Activated B cell treated with CpG ODN at 0.5 μM for 24 hours (primary cell): ENCODE measurements around the gene GGT6. TPM values are rescaled to one million over a fixed set of nuclear protein-coding genes. Genes with fewer than 3 reads are reported as not detected.

Source experiments
- ATAC-seq: fragments of 200-7000 bp; cut with Tn5 transposase; one replicate; pipeline ENCODE4 v1.10.0; 2021; ENCODE audit warnings: low read depth, mild to moderate bottlenecking, moderate library complexity
- CTCF ChIA-PET: fragments of 350-600 bp; sonication (Branson Sonifier 250); formaldehyde crosslinking; loops from one replicate; lab custom pipeline; 2021; ENCODE audit warnings: antibody characterized with exemption; lab: Charles Lee
- POLR2A ChIA-PET: fragments of 350-600 bp; sonication (Branson Sonifier 250); formaldehyde crosslinking; loops from one replicate; lab custom pipeline; 2021; ENCODE audit warnings: antibody characterized with exemption; lab: Charles Lee
- DNase-seq: peaks from one replicate; pipeline ENCODE4 v3.0.0; 2022
- H3K27ac Mint-ChIP-seq: one replicate; pipeline ENCODE4 v1.8.0; 2020; ENCODE audit warnings: mixed read lengths
- H3K27me3 Mint-ChIP-seq: one replicate; pipeline ENCODE4 v1.8.0; 2021; ENCODE audit warnings: mixed read lengths
- H3K36me3 Mint-ChIP-seq: one replicate; pipeline ENCODE4 v1.8.0; 2021; ENCODE audit warnings: low read depth, mixed read lengths
- H3K4me1 Mint-ChIP-seq: one replicate; pipeline ENCODE4 v1.8.0; 2021; ENCODE audit warnings: mixed read lengths
- H3K4me3 Mint-ChIP-seq: one replicate; pipeline ENCODE4 v1.8.0; 2020; ENCODE audit warnings: mild to moderate bottlenecking, mixed read lengths
- H3K9me3 Mint-ChIP-seq: one replicate; pipeline ENCODE4 v1.8.0; 2020; ENCODE audit warnings: mixed read lengths
- intact Hi-C: fragments of 100-400 bp; cut with micrococcal nuclease; formaldehyde crosslinking; loops from one replicate; pipeline ENCODE4 v1.15.1; 2024
- total RNA-seq: library from RNA; stranded (reverse); gene quantifications from 2 replicates; pipeline ENCODE4 v1.2.3, GENCODE V29; 2022
- TF ChIP-seq, protein P1 (sequence below): fragments of 200-600 bp; IDR thresholded peaks from one replicate; pipeline ENCODE4 v1.8.0; 2022; ENCODE audit warnings: antibody characterized with exemption, mild to moderate bottlenecking

Gene GGT6
- total RNA-seq, 1 donor from 2014 or later: not detected

DNA sequence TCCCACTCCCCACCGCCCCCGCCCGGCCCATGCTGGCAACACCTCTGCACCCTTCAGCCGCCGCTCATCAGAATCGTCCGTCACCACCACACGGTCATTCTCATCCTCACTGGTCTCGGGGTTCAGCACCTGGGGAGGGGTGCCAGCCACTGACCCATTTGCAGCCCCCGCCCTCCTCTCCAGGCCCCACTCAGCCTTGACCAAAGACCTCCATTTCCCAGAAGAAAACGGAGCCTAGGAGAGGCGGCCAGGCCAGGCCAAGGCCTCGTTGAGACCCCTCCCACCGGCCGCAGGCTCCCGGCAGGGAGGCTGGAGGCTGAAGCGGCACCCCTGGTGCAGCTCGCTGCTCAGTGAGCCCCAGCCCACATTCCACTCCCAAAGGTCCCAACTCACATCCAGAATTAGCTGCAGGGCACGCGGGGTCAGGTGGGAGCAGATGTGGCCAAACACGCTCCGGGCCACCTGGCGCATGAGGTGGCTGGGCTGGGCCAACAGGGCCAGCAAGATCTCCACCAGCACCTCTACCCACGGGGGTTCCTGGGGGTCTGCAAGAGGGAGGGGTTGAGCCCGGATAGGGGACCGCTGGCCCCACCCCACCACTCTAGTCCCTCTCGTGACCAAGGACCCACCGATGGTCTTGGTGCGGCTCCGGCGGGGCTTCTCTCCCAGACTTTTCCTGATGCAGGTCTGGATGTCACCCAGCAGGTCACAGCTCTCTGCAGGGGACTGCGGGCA, 15.0 kb downstream of the GGT6 start:
- H3K4me3 Mint-ChIP-seq: no peak overlapping the region
- H3K36me3 Mint-ChIP-seq: peaks cover 83% of the 10 kb centered on the region
- intact Hi-C loops: no loop called here
- POLR2A ChIA-PET: no interaction called here
- H3K9me3 Mint-ChIP-seq: no peaks in the 10 kb centered on the region
- H3K27me3 Mint-ChIP-seq: no peaks in the 10 kb centered on the region
- ATAC-seq (no peak), DNase-seq (no peak)
- CTCF ChIA-PET: no interaction called here
- no peaks in the 10 kb centered on the region for H3K4me1 Mint-ChIP-seq
- TF ChIP-seq, protein P1, sequence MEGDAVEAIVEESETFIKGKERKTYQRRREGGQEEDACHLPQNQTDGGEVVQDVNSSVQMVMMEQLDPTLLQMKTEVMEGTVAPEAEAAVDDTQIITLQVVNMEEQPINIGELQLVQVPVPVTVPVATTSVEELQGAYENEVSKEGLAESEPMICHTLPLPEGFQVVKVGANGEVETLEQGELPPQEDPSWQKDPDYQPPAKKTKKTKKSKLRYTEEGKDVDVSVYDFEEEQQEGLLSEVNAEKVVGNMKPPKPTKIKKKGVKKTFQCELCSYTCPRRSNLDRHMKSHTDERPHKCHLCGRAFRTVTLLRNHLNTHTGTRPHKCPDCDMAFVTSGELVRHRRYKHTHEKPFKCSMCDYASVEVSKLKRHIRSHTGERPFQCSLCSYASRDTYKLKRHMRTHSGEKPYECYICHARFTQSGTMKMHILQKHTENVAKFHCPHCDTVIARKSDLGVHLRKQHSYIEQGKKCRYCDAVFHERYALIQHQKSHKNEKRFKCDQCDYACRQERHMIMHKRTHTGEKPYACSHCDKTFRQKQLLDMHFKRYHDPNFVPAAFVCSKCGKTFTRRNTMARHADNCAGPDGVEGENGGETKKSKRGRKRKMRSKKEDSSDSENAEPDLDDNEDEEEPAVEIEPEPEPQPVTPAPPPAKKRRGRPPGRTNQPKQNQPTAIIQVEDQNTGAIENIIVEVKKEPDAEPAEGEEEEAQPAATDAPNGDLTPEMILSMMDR: no peak
- no peak overlapping the region for H3K27ac Mint-ChIP-seq

- no peak overlapping the region for H3K4me3 Mint-ChIP-seq
- no peaks in the 10 kb centered on the region for H3K4me1 Mint-ChIP-seq
- peaks cover 79% of the 10 kb centered on the region for H3K36me3 Mint-ChIP-seq
- ATAC-seq (no peak), DNase-seq (no peak)
- H3K27me3 Mint-ChIP-seq: no peaks in the 10 kb centered on the region
- POLR2A ChIA-PET: no interaction called here
- no peaks in the 10 kb centered on the region for H3K9me3 Mint-ChIP-seq
- CTCF ChIA-PET: no interaction called here
- intact Hi-C loops: no loop called here
- no peak overlapping the region for H3K27ac Mint-ChIP-seq
- TF ChIP-seq, protein P1: no peak
Measured at GRCh38 chr17:4544951-4545216, 15.5 kb downstream of the GGT6 start.

DNA sequence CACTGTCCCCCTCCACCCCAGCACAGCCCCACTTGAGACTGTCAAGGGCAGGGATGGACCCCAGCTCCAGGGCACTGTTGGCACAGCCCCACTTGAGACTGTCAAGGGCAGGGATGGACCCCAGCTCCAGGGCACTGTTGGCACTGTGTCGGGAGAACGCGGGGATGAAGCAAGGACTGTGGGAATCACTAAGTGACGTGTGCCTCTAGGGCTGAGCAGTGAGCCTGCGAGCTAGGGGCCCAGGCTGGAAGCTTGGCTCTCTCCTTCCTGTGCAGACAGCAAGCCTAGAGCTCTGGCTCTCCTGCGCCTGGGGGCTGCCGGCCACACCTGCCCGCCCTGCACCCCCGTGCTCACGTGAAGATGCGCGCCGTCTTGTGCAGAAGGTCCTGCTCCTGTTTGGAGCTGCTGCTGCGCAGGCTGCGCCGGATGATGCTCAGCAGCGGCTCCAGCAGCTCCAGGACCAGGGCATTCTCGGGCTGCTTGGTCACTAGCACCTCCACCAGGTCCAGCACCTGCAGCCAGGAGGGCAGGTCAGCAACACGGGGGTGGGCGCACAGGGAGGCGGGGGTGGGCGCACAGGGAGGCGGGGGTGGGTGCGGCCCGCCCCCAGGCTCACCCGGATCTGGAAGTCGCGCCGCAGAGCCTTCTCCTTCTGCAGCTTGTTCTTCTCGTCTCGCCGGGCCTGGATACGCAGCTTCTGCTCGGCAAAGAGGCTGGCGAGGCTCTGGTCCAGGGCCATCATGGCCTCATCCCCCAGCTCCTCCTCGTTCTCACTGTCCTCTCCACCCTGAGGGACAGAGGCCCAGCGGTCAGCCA, 16.0 kb downstream of the GGT6 start:
- ATAC-seq: no peak
- POLR2A ChIA-PET: no interaction called here
- CTCF ChIA-PET: no interaction called here
- Mint-ChIP-seq H3K4me3 (no peak overlapping the region), H3K9me3 (no peaks in the 10 kb centered on the region), H3K4me1 (no peaks in the 10 kb centered on the region), H3K27ac (no peak overlapping the region), H3K36me3 (peaks cover 78% of the 10 kb centered on the region), H3K27me3 (no peaks in the 10 kb centered on the region)
- TF ChIP-seq, protein P1: no peak
- intact Hi-C loops: no loop called here
- no peak for DNase-seq

- Mint-ChIP-seq H3K27ac (no peak overlapping the region), H3K36me3 (peaks cover 78% of the 10 kb centered on the region), H3K4me3 (no peak overlapping the region), H3K9me3 (no peaks in the 10 kb centered on the region), H3K27me3 (no peaks in the 10 kb centered on the region), H3K4me1 (no peaks in the 10 kb centered on the region)
- POLR2A ChIA-PET: no interaction called here
- intact Hi-C loops: no loop called here
- CTCF ChIA-PET: no interaction called here
- TF ChIP-seq, protein P1: no peak
- no peak for DNase-seq
- no peak for ATAC-seq
Measured at GRCh38 chr17:4543557-4544026, 16.8 kb downstream of the GGT6 start.

- CTCF ChIA-PET: no interaction called here
- ATAC-seq: no peak
- Mint-ChIP-seq H3K9me3 (no peaks in the 10 kb centered on the region), H3K4me3 (no peak overlapping the region), H3K27me3 (no peaks in the 10 kb centered on the region), H3K36me3 (peaks cover 72% of the 10 kb centered on the region), H3K4me1 (no peaks in the 10 kb centered on the region), H3K27ac (no peak overlapping the region)
- intact Hi-C loops: no loop called here
- DNase-seq: no peak
- TF ChIP-seq, protein P1: no peak
- POLR2A ChIA-PET: no interaction called here
Measured at GRCh38 chr17:4542726-4543191, 17.6 kb downstream of the GGT6 start.
